Neural cell (in vitro differentiated cells): ENCODE results near the gene DDOST. TPM values are rescaled to one million over a fixed set of nuclear protein-coding genes. Genes with fewer than 3 reads are reported as not detected.

Experiments
- H2AFZ ChIP-seq: fragments of 200-600, 300-800 bp; sonication (generic), shearing (Covaris generic); 2 replicates; pipeline ENCODE4 v1.6.0; 2014; ENCODE audit warnings: low read depth, mild to moderate bottlenecking, antibody characterized with exemption, low read length, moderate library complexity
- H3F3A ChIP-seq: fragments of 200-600 bp; shearing (Covaris generic); 2 replicates; pipeline ENCODE4 v1.6.1; 2016; ENCODE audit warnings: mild to moderate bottlenecking, moderate library complexity, mixed read lengths, antibody characterized with exemption, low read length; ENCODE audit not compliant: insufficient read depth, poor library complexity, severe bottlenecking
- H3K27ac ChIP-seq: fragments of 200-600, 300-800 bp; sonication (generic), shearing (Covaris generic); 2 replicates; pipeline ENCODE4 v1.5.1; 2014; ENCODE audit warnings: mild to moderate bottlenecking, low read length, moderate library complexity
- H3K27me3 ChIP-seq: fragments of 300-800, 200-600 bp; sonication (generic), shearing (Covaris generic); 2 replicates; pipeline ENCODE4 v1.6.0; 2014; ENCODE audit warnings: mild to moderate bottlenecking, low read depth, low read length, moderate library complexity; ENCODE audit not compliant: insufficient read depth
- H3K36me3 ChIP-seq: fragments of 300-800, 200-600 bp; sonication (generic), shearing (Covaris generic); 2 replicates; pipeline ENCODE4 v1.5.1; 2014; ENCODE audit warnings: mild to moderate bottlenecking, antibody characterized with exemption, low read length, moderate library complexity; ENCODE audit not compliant: insufficient read depth
- H3K4me2 ChIP-seq: fragments of 300-800, 200-600 bp; sonication (generic), shearing (Covaris generic); 2 replicates; pipeline ENCODE4 v1.6.0; 2014; ENCODE audit warnings: mild to moderate bottlenecking, low read length
- H3K4me3 ChIP-seq: fragments of 300-800, 200-600 bp; sonication (generic), shearing (Covaris generic); 2 replicates; pipeline ENCODE4 v1.5.1; 2014; ENCODE audit warnings: mild to moderate bottlenecking, low read length, moderate library complexity
- H3K79me2 ChIP-seq: fragments of 200-600 bp; shearing (Covaris generic); replicated peaks from 2 replicates; pipeline ENCODE4 v1.6.0; 2014; ENCODE audit warnings: mild to moderate bottlenecking, low read length, moderate library complexity; ENCODE audit not compliant: insufficient read depth
- H3K9ac ChIP-seq: fragments of 300-800, 200-600 bp; sonication (generic), shearing (Covaris generic); 2 replicates; pipeline ENCODE4 v1.6.1; 2016; ENCODE audit warnings: mild to moderate bottlenecking, low read length, mixed read lengths
- H3K9me2 ChIP-seq: fragments of 200-600 bp; shearing (Covaris generic); 2 replicates; pipeline ENCODE4 v1.6.1; 2016; ENCODE audit warnings: mild to moderate bottlenecking, low read length, mixed read lengths; ENCODE audit not compliant: insufficient read depth
- H3K9me3 ChIP-seq: fragments of 200-600, 300-800 bp; sonication (generic), shearing (Covaris generic); 2 replicates; pipeline ENCODE4 v1.6.1; 2016; ENCODE audit warnings: mild to moderate bottlenecking, mixed run types, low read length, moderate library complexity, mixed read lengths
- H4K20me1 ChIP-seq: fragments of 200-600 bp; shearing (Covaris generic); 2 replicates; pipeline ENCODE4 v1.6.1; 2016; ENCODE audit warnings: mild to moderate bottlenecking, mixed run types; ENCODE audit not compliant: insufficient read depth
- CTCF ChIP-seq: fragments of 450-650 bp; IDR thresholded peaks from 2 replicates; pipeline ENCODE4 v1.5.1; 2014; ENCODE audit warnings: antibody characterized with exemption, mild to moderate bottlenecking, moderate library complexity; ENCODE audit not compliant: poor library complexity, severe bottlenecking
- EP300 ChIP-seq: fragments of 450-650 bp; conservative IDR thresholded peaks from 2 replicates; pipeline ENCODE4 v1.6.1; 2014; ENCODE audit warnings: antibody characterized with exemption, mild to moderate bottlenecking, moderate library complexity; ENCODE audit not compliant: poor library complexity, severe bottlenecking
- EZH2 ChIP-seq: fragments of 200-600, 300-800 bp; shearing (Covaris generic), sonication (generic); IDR thresholded peaks from 2 replicates; pipeline ENCODE4 v1.6.1; 2014; ENCODE audit warnings: antibody characterized with exemption, low read length, borderline replicate concordance, mild to moderate bottlenecking; ENCODE audit not compliant: insufficient read depth, poor library complexity, severe bottlenecking
- MXI1 ChIP-seq: fragments of 450-650 bp; conservative IDR thresholded peaks from 2 replicates; pipeline ENCODE4 v1.6.1; 2014; ENCODE audit warnings: antibody characterized with exemption, mild to moderate bottlenecking; ENCODE audit not compliant: poor library complexity, severe bottlenecking
- POLR2AphosphoS5 ChIP-seq: IDR thresholded peaks from 2 replicates; pipeline ENCODE4 v1.6.1; 2012
- RAD21 ChIP-seq: fragments of 450-650 bp; conservative IDR thresholded peaks from 2 replicates; pipeline ENCODE4 v1.6.1; 2014; ENCODE audit warnings: antibody characterized with exemption, mild to moderate bottlenecking, moderate library complexity
- REST ChIP-seq: IDR thresholded peaks from 2 replicates; pipeline ENCODE4 v1.6.1; 2012; ENCODE audit warnings: borderline replicate concordance
- TAF1 ChIP-seq: IDR thresholded peaks from 2 replicates; pipeline ENCODE4 v1.6.1; 2012; ENCODE audit warnings: low read depth
- polyA plus RNA-seq: library from polyadenylated mRNA; depleted of rRNA; stranded (reverse); fragments of >200 nt; gene quantifications from 2 replicates; pipeline ENCODE4 v1.2.3, GENCODE V29; 2014

DDOST gene
- polyA plus RNA-seq, 1 donor from 2014 or later = 177 TPM

- no peak for TF ChIP-seq POLR2AphosphoS5
- TF ChIP-seq EZH2 = no peak
- no peak for TF ChIP-seq EP300
- TF ChIP-seq REST = no peak
- Histone ChIP-seq H3K4me2 (no peak overlapping the region), H2AFZ (no peak overlapping the region), H3K9me2 (no peaks in the 10 kb centered on the region), H3K36me3 (no peaks in the 10 kb centered on the region), H3K27me3 (no peaks in the 10 kb centered on the region), H3F3A (no peaks in the 10 kb centered on the region), H3K9ac (no peak overlapping the region), H4K20me1 (no peaks in the 10 kb centered on the region), H3K27ac (no peak overlapping the region), H3K79me2 (no peaks in the 10 kb centered on the region), H3K4me3 (no peak overlapping the region), H3K9me3 (no peaks in the 10 kb centered on the region)
Measured at GRCh38 chr1:20706841-20707240, 45.7 kb upstream of the DDOST start.

- Histone ChIP-seq H3K27me3 (no peaks in the 10 kb centered on the region), H3K79me2 (no peaks in the 10 kb centered on the region), H4K20me1 (no peaks in the 10 kb centered on the region), H3K4me2 (no peak overlapping the region), H3K36me3 (no peaks in the 10 kb centered on the region), H3K4me3 (no peak overlapping the region), H2AFZ (peak overlapping the region; percentile 21), H3K27ac (peak overlapping the region; percentile 52), H3K9me3 (no peaks in the 10 kb centered on the region), H3F3A (no peaks in the 10 kb centered on the region), H3K9me2 (no peaks in the 10 kb centered on the region), H3K9ac (peak overlapping the region; percentile 12)
- TF ChIP-seq CTCF (no peak), EP300 (no peak), MXI1 (no peak), RAD21 (no peak), TAF1 (no peak), POLR2AphosphoS5 (peak; percentile 25)
Measured at GRCh38 chr1:20705203-20705755, 44.1 kb upstream of the DDOST start.
